ENCODE data around the gene SULT1E1.

DNA sequence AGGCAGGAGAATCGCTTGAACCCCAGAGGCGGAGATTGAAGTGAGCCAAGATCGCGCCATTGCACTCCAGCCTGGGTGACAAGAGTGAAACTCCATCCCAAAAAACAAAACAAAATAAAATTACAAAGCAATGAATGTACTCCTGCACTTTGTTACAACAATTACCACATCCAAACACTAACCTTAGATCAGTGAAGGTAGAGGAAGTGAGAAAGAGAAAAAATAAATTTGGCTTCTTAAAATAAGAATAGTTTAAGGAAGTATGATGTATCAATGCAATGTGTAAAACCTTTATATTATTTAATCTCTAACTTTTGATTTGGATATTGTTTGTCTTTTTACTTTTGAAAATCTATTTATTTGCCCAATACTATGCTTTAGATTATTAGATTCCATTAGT, 49.2 kb upstream of the SULT1E1 start:
- TF ChIP-seq, protein P1, sequence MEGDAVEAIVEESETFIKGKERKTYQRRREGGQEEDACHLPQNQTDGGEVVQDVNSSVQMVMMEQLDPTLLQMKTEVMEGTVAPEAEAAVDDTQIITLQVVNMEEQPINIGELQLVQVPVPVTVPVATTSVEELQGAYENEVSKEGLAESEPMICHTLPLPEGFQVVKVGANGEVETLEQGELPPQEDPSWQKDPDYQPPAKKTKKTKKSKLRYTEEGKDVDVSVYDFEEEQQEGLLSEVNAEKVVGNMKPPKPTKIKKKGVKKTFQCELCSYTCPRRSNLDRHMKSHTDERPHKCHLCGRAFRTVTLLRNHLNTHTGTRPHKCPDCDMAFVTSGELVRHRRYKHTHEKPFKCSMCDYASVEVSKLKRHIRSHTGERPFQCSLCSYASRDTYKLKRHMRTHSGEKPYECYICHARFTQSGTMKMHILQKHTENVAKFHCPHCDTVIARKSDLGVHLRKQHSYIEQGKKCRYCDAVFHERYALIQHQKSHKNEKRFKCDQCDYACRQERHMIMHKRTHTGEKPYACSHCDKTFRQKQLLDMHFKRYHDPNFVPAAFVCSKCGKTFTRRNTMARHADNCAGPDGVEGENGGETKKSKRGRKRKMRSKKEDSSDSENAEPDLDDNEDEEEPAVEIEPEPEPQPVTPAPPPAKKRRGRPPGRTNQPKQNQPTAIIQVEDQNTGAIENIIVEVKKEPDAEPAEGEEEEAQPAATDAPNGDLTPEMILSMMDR (IDR thresholded peaks at IDR 0.05; ENCODE audit: insufficient read depth, low read length, poor library complexity, severe bottlenecking) = no peak
- no peak for TF ChIP-seq EZH2phosphoT487 (conservative IDR thresholded peaks at IDR 0.05; ENCODE audit: low read length)
